GDM1 (cell line): Measurements from ENCODE around the gene TEX10.

ENCODE experiments used
- DNase-seq: peaks from one replicate; lab custom pipeline; 2025; lab: John Stamatoyannopoulos, UW

TEX10 gene

DNA sequence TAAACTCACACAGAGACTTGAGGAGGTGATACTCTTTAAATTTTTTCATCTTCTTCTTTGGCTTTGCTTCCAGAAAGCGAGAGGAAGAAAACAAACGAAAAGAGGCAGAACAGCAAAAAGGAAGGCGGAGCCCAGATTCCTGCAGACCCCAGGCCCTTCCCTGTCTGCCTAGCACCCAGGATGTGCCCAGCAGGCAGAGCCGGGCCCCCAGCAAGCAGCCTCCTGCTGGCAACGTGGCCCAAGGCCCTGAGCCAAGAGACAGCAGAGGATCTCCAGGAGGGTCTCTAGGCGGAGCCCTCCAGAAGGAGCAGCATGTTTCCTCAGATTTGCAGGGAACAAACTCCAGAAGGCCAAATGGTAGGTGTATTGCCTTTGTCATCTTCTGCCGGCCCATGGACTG lies 68.5 kb downstream of the TEX10 start:
- DNase-seq: no peak

DNA sequence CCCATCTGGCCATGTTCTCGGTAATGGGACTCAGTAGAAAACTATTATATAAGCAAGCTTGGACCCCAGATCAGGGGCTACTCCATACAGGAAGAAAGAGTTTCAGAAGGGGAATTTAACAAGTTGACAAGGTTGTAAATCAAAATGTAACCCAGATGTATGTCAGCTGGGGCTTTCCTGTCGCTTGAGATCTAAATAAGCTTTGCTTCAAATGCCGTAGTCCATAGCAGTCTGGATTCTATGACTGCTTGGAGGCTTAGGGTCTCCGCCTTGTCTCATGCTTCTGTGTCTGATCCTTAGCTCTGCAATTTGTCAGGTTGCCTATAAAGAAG lies 70.4 kb downstream of the TEX10 start:
- DNase-seq: no peak

DNA sequence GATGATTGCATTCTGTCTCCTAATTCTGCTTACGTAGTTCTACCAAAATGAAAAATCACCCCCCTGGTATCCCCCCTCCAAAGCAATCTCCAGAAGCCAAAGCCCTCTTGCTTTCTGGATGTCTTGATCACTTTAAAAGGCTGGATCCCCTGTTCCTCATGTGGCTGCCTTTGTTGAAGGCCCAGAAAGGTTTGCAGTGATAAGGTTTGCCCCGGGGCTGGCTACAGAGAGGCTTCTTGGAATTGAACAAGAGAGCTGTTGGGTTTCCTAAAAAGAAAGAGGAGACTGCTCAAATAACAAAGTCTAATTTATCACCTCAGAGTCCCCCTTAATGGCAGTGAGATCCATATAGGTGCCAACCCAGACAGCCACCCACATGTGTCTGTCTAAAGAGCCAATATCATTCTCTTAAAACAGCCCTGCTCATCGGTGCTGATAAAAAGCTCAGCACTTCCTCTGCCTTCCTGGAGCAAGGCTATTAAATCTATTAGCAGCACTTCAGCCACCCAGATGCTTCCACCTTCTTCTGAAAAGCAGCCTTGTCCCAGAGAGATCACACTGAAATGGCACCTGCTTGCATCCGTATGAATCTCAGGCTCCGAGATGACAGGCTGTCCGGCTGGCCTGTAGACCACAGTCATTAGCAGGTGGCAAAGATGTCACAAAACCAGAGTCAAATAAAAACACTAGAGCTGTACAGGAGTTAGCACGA lies 70.9 kb downstream of the TEX10 start:
- no peak for DNase-seq

DNA sequence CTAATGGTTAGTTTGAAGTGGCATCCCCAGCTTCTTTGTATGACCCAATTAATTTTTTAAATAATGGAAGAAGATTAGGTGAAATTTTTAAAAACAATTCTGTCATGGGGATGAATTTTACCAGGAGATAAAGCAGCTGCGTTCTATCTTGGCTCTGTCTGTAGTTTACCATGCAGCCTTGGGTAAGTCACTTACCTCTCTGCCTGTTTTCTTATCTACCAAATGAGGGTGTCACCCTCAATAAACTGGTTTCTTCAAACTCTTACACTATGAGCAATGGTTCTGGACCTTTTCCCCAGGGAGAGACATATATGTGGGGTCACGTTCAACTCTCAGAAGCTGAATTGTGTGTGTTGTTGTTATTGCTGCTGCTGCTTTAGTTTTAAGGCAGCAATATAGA lies 71.7 kb downstream of the TEX10 start:
- DNase-seq: no peak

DNA sequence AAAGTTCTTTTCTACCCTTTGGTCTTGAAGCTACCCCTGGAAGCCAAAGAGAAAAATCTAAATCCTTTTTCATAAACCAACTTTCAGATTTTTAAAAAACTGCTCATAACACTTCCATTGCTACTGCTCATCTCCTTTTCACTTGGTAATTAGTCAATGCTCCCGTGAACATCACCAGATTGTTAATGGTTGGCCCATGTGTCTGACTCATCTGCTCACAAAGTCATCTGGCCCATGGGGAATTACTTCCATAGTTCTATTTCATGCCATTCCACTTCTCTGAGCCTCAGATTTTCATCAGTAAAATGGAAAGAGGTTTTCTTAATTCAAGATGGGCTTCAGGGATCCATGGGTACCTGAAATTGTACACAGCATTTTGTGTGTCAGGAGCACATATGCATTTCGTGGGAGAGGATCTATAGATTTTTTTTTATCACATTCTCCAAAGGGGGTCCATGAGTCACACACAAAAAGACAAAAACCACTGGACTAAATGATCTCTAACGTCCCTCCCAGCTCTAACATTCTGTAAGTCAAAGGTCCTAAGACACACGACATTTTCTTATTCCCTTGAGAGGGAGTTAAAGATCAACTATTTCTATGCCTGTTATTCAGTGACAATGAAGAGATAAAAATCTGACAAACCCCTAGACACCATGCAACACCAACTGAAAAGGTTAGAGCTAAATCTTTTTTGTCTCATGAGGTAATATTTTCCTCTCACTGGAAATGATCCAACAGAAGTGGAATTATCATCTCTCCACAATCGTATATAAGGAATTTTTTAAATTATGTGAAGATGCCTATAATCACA lies 75.4 kb downstream of the TEX10 start:
- no peak for DNase-seq

DNA sequence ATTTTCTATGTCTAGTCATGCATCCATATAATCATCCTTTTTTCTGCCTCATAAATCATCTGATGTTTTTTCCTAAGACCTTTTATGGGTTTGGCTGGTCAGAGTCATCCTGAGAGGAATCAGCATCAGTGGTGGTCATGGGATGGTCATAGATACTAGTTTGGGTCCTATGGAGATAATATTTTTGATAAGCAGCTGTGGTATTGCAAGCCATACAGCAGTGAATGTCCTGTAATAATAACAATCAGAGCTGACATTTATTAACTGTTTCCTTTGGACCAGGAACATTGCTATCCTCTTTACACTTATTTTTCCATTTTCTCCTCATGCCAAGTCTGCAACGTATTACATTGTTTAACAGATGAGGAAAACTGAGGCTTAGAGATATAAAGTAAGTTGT lies 83.1 kb downstream of the TEX10 start:
- DNase-seq: no peak

DNA sequence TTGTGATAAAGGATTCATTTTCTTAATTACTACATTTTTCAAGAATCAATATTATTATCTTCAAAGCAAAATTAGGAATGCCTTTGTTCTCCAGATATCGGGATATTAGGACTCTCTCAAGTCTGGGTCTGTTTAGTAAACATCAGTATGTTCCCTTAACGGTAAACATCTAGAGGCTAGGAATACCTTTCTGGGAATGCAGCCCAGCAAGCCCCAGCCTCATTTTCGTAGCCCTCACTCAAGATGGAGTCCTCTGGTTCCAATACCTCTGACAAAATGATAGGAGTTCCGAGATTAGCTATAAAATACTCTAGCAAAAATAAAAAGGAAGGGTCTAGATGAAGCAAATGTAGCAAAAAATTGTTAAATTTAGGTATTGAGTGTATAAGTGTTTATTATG lies 84.5 kb downstream of the TEX10 start:
- DNase-seq: no peak

DNA sequence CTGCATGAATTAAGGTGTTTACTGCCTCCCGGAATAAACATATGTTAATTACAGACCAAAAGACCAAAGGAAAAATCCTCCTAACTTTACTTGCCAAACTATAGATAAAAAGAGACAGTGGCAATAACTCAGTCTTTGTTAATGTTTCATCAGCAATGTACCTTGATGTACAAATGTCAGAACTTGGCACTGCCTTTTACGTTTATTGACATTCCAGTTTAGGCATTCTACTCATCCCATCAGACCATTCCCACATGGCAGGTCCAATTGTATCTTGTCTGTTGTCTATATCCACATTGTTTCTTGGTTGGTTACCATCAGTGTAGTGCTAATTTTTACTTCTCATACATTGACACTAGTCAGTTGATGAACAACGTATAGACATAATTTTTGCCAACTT lies 85.5 kb downstream of the TEX10 start:
- no peak for DNase-seq
